Measurements from ENCODE around the gene PDX1.
"Not testable (repeated sequence)": the region's sequence is repeated elsewhere in the genome, so short reads cannot be mapped to it uniquely, and the experiment has no call there.

Gene PDX1

GRCh38 chr13:27954406-27954851 lies 34.6 kb downstream of the PDX1 start:
- in situ Hi-C loops (cut with HindIII; ENCODE audit: low sequenced_read_pairs): loop anchor here (5.0 kb wide), 2 partner anchors 78 to 127 kb away; no protein-coding TSS in a partner anchor

GRCh38 chr13:27955014-27955591 lies 35.3 kb downstream of the PDX1 start:
- in situ Hi-C loops (cut with HindIII; ENCODE audit: low sequenced_read_pairs): no loop called here

- in situ Hi-C loops (cut with HindIII; ENCODE audit: low sequenced_read_pairs): no loop called here
These were observed 36.9 kb downstream of the PDX1 start for GRCh38 chr13:27956576-27957300.

GRCh38 chr13:27959976-27960361 lies 40.2 kb downstream of the PDX1 start:
- in situ Hi-C loops (cut with HindIII; ENCODE audit: low sequenced_read_pairs): no loop called here

GRCh38 chr13:27960362-27961226 lies 40.8 kb downstream of the PDX1 start:
- in situ Hi-C loops (cut with HindIII; ENCODE audit: low sequenced_read_pairs): no loop called here

- in situ Hi-C loops (cut with HindIII; ENCODE audit: low sequenced_read_pairs): no loop called here
These were observed 41.7 kb downstream of the PDX1 start for GRCh38 chr13:27961227-27962085.

GRCh38 chr13:27962128-27962841 lies 42.5 kb downstream of the PDX1 start:
- in situ Hi-C loops (cut with HindIII; ENCODE audit: low sequenced_read_pairs): no loop called here

GRCh38 chr13:27962982-27963381 lies 43.2 kb downstream of the PDX1 start:
- in situ Hi-C loops (cut with HindIII; ENCODE audit: low sequenced_read_pairs): no loop called here

GRCh38 chr13:27963491-27963890 lies 43.7 kb downstream of the PDX1 start:
- in situ Hi-C loops (cut with HindIII; ENCODE audit: low sequenced_read_pairs): no loop called here

- in situ Hi-C loops (cut with HindIII; ENCODE audit: low sequenced_read_pairs): not testable (repeated sequence)
These were observed 44.4 kb downstream of the PDX1 start for GRCh38 chr13:27964206-27964605.

- in situ Hi-C loops (cut with HindIII; ENCODE audit: low sequenced_read_pairs): no loop called here
These were observed 45.0 kb downstream of the PDX1 start for GRCh38 chr13:27964741-27965323.

- in situ Hi-C loops (cut with HindIII; ENCODE audit: low sequenced_read_pairs): no loop called here
These were observed 45.5 kb downstream of the PDX1 start for GRCh38 chr13:27965343-27965739.

- in situ Hi-C loops (cut with HindIII; ENCODE audit: low sequenced_read_pairs): no loop called here
These were observed 46.2 kb downstream of the PDX1 start for GRCh38 chr13:27965740-27966640.

GRCh38 chr13:27966641-27967202 lies 46.9 kb downstream of the PDX1 start:
- in situ Hi-C loops (cut with HindIII; ENCODE audit: low sequenced_read_pairs): no loop called here

- in situ Hi-C loops (cut with HindIII; ENCODE audit: low sequenced_read_pairs): no loop called here
These were observed 47.5 kb downstream of the PDX1 start for GRCh38 chr13:27967203-27967735.

GRCh38 chr13:27967736-27968315 lies 48.0 kb downstream of the PDX1 start:
- in situ Hi-C loops (cut with HindIII; ENCODE audit: low sequenced_read_pairs): no loop called here

- in situ Hi-C loops (cut with HindIII; ENCODE audit: low sequenced_read_pairs): no loop called here
These were observed 48.7 kb downstream of the PDX1 start for GRCh38 chr13:27968316-27969081.
